Peyer's patch (tissue), 4 donors: ENCODE measurements around the gene SNX32.

Experiments
- CTCF ChIP-seq, 6 experiments: fragments of 450-650 bp in 4 of 6; fragments of 200-600 bp in 2 of 6; sonication (generic) in 1 of 6; IDR thresholded peaks; one replicate each; pipeline ENCODE4 v1.5.1; 2017 to 2019; ENCODE audit warnings: antibody characterized with exemption in 6 of 6, mild to moderate bottlenecking in 3 of 6, moderate library complexity in 1 of 6
- POLR2A ChIP-seq, 2 donors: fragments of 450-650 bp; IDR thresholded peaks; one replicate each; pipeline ENCODE4 v1.5.1; 2017; ENCODE audit warnings: antibody characterized with exemption in 2 of 2, mild to moderate bottlenecking in 2 of 2, moderate library complexity in 2 of 2

- no peak for TF ChIP-seq POLR2A (IDR thresholded peaks at IDR 0.05)
- TF ChIP-seq CTCF (IDR thresholded peaks at IDR 0.05) = no peak
Observed at GRCh38 chr11:65785319-65786007, 48.3 kb upstream of the SNX32 start.
